SK-N-SH (cell line): ENCODE results near the gene NFASC. TPM values are rescaled to one million over a fixed set of nuclear protein-coding genes. Genes with fewer than 3 reads are reported as not detected.

Experiments
- CTCF ChIA-PET: fragments of 300-600, 350-600 bp; formaldehyde crosslinking; extraction: SDS; loops from one replicate; lab custom pipeline; 2021; lab: Yijun Ruan, JAX
- POLR2A ChIA-PET: fragments of 350-600 bp; sonication (Branson Sonifier 250); formaldehyde crosslinking; extraction: SDS; loops from one replicate; lab custom pipeline; 2020; ENCODE audit warnings: antibody characterized with exemption, inconsistent platforms; lab: Yijun Ruan, JAX
- DNase-seq: peaks from one replicate; pipeline ENCODE4 v3.0.0; 2012
- H2AFZ ChIP-seq: fragments of 200-600 bp; sonication (generic); 2 replicates; pipeline ENCODE4 v1.8.1; 2016; ENCODE audit warnings: antibody characterized with exemption, mild to moderate bottlenecking, low read depth
- H3F3A ChIP-seq: fragments of 200-600 bp; sonication (generic); replicated peaks from 2 replicates; pipeline ENCODE3; 2016; ENCODE audit warnings: antibody characterized with exemption, mild to moderate bottlenecking; ENCODE audit not compliant: insufficient read depth
- H3K27ac ChIP-seq, 2 experiments: fragments of 200-500 bp in 1 of 2; fragments of 200-600 bp in 1 of 2; sonication (Bioruptor generic) in 1 of 2; sonication (generic), shearing (Covaris generic) in 1 of 2; 2 replicates each; pipeline versions ENCODE4 v1.5.1 to v1.6.1; 2014 to 2016; ENCODE audit warnings: low read depth in 2 of 2, inconsistent platforms in 1 of 2, low read length in 1 of 2, mild to moderate bottlenecking in 1 of 2, mixed read lengths in 1 of 2
- H3K27me3 ChIP-seq: fragments of 200-600 bp; sonication (generic), shearing (Covaris generic); 2 replicates; pipeline ENCODE4 v1.6.1; 2016; ENCODE audit warnings: mixed run types; ENCODE audit not compliant: insufficient read depth
- H3K36me3 ChIP-seq, 2 experiments: fragments of 200-500 bp in 1 of 2; fragments of 200-600 bp in 1 of 2; sonication (Bioruptor generic) in 1 of 2; sonication (generic) in 1 of 2; replicated peaks in 1 of 2; 2 replicates each; pipeline versions ENCODE3 to v1.5.1; 2014 to 2016; ENCODE audit warnings: low read length in 1 of 2, mild to moderate bottlenecking in 1 of 2; ENCODE audit not compliant: insufficient read depth in 2 of 2, control insufficient read depth in 1 of 2
- H3K4me1 ChIP-seq, 2 experiments: fragments of 200-500 bp in 1 of 2; fragments of 200-600 bp in 1 of 2; sonication (Bioruptor generic) in 1 of 2; sonication (generic), shearing (Covaris generic) in 1 of 2; 2 replicates each; pipeline versions ENCODE4 v1.5.1 to v1.6.1; 2014 to 2016; ENCODE audit warnings: low read depth in 1 of 2, low read length in 1 of 2, mixed run types in 1 of 2; ENCODE audit not compliant: insufficient read depth in 2 of 2, control insufficient read depth in 1 of 2
- H3K4me2 ChIP-seq: fragments of 200-600 bp; sonication (generic), shearing (Covaris generic); 2 replicates; pipeline ENCODE4 v1.6.1; 2017; ENCODE audit warnings: mixed run types
- H3K4me3 ChIP-seq, 2 experiments: fragments of 200-500 bp in 1 of 2; fragments of 200-600 bp in 1 of 2; sonication (Bioruptor generic) in 1 of 2; sonication (generic), shearing (Covaris generic) in 1 of 2; 2 replicates each; pipeline versions ENCODE4 v1.5.1 to v1.8.1; 2014 to 2016; ENCODE audit warnings: low read depth in 2 of 2, inconsistent platforms in 1 of 2, low read length in 1 of 2, mild to moderate bottlenecking in 1 of 2, mixed read lengths in 1 of 2, moderate library complexity in 1 of 2
- H3K79me2 ChIP-seq: fragments of 200-600 bp; sonication (generic); 2 replicates; pipeline ENCODE4 v1.8.1; 2017; ENCODE audit warnings: mild to moderate bottlenecking; ENCODE audit not compliant: insufficient read depth
- H3K9ac ChIP-seq: fragments of 200-600 bp; sonication (generic); 2 replicates; pipeline ENCODE4 v1.6.1; 2017; ENCODE audit warnings: mixed run types
- H3K9me2 ChIP-seq: fragments of 200-600 bp; sonication (generic); 2 replicates; pipeline ENCODE4 v1.6.1; 2017; ENCODE audit warnings: mixed run types
- H3K9me3 ChIP-seq: fragments of 200-600 bp; sonication (generic); 2 replicates; pipeline ENCODE4 v1.6.1; 2017; ENCODE audit warnings: mixed run types, mild to moderate bottlenecking, moderate library complexity
- H4K20me1 ChIP-seq: fragments of 200-600 bp; sonication (generic); 2 replicates; pipeline ENCODE4 v1.6.1; 2017; ENCODE audit warnings: mild to moderate bottlenecking, mixed run types; ENCODE audit not compliant: insufficient read depth
- ELF1 ChIP-seq: IDR thresholded peaks from 2 replicates; pipeline ENCODE4 v1.4.0; 2012
- FOXM1 ChIP-seq: IDR thresholded peaks from 2 replicates; pipeline ENCODE4 v1.4.0; 2012; ENCODE audit warnings: low read depth, mild to moderate bottlenecking
- MXI1 ChIP-seq: IDR thresholded peaks from 2 replicates; pipeline ENCODE4 v1.6.1; 2012; ENCODE audit warnings: mild to moderate bottlenecking, low read depth, low read length, improper control_type of control experiment
- NRF1 ChIP-seq: IDR thresholded peaks from 2 replicates; pipeline ENCODE4 v1.6.1; 2012; ENCODE audit warnings: low read depth, mild to moderate bottlenecking, low read length
- RFX5 ChIP-seq: IDR thresholded peaks from 2 replicates; pipeline ENCODE4 v1.6.1; 2012; ENCODE audit warnings: mild to moderate bottlenecking, improper control_type of control experiment, low read length
- RXRA ChIP-seq: IDR thresholded peaks from 2 replicates; pipeline ENCODE4 v1.4.0; 2012; ENCODE audit warnings: low read depth, mild to moderate bottlenecking, borderline replicate concordance
- TEAD4 ChIP-seq: IDR thresholded peaks from 2 replicates; pipeline ENCODE4 v1.4.0; 2012; ENCODE audit warnings: mild to moderate bottlenecking, borderline replicate concordance; ENCODE audit not compliant: insufficient read depth
- WGBS: methylation state at CpG from one replicate; pipeline ENCODE4 v1.1.6; 2017; ENCODE audit warnings: low lambda C conversion rate; 5-methylcytosine and 5-hydroxymethylcytosine counted together
- polyA plus RNA-seq, 3 experiments: library from polyadenylated mRNA; depleted of rRNA; stranded (reverse); fragments of >200 nt; gene quantifications; 2 replicates each; pipeline ENCODE4 v1.2.3, GENCODE V29; 2012
- TF ChIP-seq, protein P1 (sequence below): IDR thresholded peaks from 2 replicates; pipeline ENCODE4 v1.4.0; 2012; ENCODE audit warnings: low read depth, borderline replicate concordance
- TF ChIP-seq, protein P2 (sequence below): IDR thresholded peaks from 2 replicates; pipeline ENCODE4 v1.4.0; 2012; ENCODE audit warnings: low read depth
- TF ChIP-seq, protein P3 (sequence below): IDR thresholded peaks from 2 replicates; pipeline ENCODE4; 2012
- TF ChIP-seq, protein P4 (sequence below): IDR thresholded peaks from 2 replicates; pipeline ENCODE4 v1.6.1; 2012; ENCODE audit warnings: mild to moderate bottlenecking, low read depth, low read length, moderate library complexity

NFASC gene
- polyA plus RNA-seq, 1 of the 3 experiments (the other 2 are of a cell fraction) = 6.0 TPM

DNA sequence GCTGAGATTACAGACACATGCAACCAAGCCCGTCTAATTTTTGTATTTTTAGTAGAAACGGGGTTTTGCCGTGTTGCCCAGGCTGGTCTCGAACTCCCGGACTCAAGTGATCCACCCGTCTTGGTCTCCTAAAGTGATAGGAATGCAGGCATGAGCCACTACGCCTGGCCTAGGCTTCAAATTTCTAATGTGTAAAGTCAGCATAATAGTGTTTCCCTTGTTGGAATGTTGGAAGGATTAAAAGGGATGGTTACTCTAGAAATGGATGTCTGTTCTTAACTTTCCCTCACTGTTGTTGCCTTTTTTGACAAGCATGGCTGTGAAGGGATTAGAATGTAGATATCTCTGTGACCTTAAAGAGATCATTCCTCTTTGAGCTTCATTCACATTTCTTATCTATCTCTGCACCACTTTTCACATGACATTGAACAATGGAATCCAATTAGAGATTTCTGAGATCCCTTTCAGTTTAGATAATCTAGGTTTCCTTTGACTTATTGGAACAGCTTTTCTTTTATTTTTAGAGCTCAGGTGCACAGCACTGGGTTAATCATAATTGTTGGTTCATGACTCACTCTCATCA lies 33.7 kb downstream of the NFASC start:
- no peaks in the 10 kb centered on the region for H3K9me3 ChIP-seq
- CTCF ChIA-PET = interaction anchor here (1.7 to 2.0 kb wide), 2 partner anchors 38 to 96 kb away, joined by 10 to 12 read pairs; no protein-coding TSS in a partner anchor
- WGBS = 66% methylated on average over 7 of the region's 7 CpGs
- TF ChIP-seq RXRA (no peak), ELF1 (no peak), MXI1 (no peak), FOXM1 (no peak), NRF1 (no peak), TEAD4 (no peak), RFX5 (no peak)
- TF ChIP-seq, protein P1, sequence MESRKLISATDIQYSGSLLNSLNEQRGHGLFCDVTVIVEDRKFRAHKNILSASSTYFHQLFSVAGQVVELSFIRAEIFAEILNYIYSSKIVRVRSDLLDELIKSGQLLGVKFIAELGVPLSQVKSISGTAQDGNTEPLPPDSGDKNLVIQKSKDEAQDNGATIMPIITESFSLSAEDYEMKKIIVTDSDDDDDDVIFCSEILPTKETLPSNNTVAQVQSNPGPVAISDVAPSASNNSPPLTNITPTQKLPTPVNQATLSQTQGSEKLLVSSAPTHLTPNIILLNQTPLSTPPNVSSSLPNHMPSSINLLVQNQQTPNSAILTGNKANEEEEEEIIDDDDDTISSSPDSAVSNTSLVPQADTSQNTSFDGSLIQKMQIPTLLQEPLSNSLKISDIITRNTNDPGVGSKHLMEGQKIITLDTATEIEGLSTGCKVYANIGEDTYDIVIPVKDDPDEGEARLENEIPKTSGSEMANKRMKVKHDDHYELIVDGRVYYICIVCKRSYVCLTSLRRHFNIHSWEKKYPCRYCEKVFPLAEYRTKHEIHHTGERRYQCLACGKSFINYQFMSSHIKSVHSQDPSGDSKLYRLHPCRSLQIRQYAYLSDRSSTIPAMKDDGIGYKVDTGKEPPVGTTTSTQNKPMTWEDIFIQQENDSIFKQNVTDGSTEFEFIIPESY = no peak
- TF ChIP-seq, protein P2, sequence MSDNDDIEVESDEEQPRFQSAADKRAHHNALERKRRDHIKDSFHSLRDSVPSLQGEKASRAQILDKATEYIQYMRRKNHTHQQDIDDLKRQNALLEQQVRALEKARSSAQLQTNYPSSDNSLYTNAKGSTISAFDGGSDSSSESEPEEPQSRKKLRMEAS = no peak
- TF ChIP-seq, protein P3, sequence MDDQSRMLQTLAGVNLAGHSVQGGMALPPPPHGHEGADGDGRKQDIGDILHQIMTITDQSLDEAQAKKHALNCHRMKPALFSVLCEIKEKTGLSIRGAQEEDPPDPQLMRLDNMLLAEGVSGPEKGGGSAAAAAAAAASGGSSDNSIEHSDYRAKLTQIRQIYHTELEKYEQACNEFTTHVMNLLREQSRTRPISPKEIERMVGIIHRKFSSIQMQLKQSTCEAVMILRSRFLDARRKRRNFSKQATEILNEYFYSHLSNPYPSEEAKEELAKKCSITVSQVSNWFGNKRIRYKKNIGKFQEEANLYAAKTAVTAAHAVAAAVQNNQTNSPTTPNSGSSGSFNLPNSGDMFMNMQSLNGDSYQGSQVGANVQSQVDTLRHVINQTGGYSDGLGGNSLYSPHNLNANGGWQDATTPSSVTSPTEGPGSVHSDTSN = no peak
- TF ChIP-seq, protein P4, sequence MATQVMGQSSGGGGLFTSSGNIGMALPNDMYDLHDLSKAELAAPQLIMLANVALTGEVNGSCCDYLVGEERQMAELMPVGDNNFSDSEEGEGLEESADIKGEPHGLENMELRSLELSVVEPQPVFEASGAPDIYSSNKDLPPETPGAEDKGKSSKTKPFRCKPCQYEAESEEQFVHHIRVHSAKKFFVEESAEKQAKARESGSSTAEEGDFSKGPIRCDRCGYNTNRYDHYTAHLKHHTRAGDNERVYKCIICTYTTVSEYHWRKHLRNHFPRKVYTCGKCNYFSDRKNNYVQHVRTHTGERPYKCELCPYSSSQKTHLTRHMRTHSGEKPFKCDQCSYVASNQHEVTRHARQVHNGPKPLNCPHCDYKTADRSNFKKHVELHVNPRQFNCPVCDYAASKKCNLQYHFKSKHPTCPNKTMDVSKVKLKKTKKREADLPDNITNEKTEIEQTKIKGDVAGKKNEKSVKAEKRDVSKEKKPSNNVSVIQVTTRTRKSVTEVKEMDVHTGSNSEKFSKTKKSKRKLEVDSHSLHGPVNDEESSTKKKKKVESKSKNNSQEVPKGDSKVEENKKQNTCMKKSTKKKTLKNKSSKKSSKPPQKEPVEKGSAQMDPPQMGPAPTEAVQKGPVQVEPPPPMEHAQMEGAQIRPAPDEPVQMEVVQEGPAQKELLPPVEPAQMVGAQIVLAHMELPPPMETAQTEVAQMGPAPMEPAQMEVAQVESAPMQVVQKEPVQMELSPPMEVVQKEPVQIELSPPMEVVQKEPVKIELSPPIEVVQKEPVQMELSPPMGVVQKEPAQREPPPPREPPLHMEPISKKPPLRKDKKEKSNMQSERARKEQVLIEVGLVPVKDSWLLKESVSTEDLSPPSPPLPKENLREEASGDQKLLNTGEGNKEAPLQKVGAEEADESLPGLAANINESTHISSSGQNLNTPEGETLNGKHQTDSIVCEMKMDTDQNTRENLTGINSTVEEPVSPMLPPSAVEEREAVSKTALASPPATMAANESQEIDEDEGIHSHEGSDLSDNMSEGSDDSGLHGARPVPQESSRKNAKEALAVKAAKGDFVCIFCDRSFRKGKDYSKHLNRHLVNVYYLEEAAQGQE = no peak
- H3K79me2 ChIP-seq = no peaks in the 10 kb centered on the region
- no peaks in the 10 kb centered on the region for H4K20me1 ChIP-seq
- no peak overlapping the region for H3K4me2 ChIP-seq
- H3K4me1 ChIP-seq = no peaks in the 10 kb centered on the region
- H3K9me2 ChIP-seq = no peaks in the 10 kb centered on the region
- no peaks in the 10 kb centered on the region for H3F3A ChIP-seq
- no peak overlapping the region for H3K27ac ChIP-seq
- no peak for DNase-seq
- no peak overlapping the region for H3K4me3 ChIP-seq
- no peak overlapping the region for H3K9ac ChIP-seq
- peaks cover 10% of the 10 kb centered on the region; the same call in 1 of the 2 replicates for H3K27me3 ChIP-seq
- no peaks in the 10 kb centered on the region for H3K36me3 ChIP-seq
- POLR2A ChIA-PET = no interaction called here
- no peak overlapping the region for H2AFZ ChIP-seq
